Nephron progenitor cell (in vitro differentiated cells): ENCODE results near the gene LARGE1.

ENCODE experiments used
- DNase-seq: peaks from one replicate; pipeline ENCODE4 v3.0.0; 2021
- H3K27ac Mint-ChIP-seq: 2 replicates; pipeline ENCODE4 v1.8.0; 2021; ENCODE audit warnings: mild to moderate bottlenecking, moderate library complexity, mixed read lengths
- H3K27me3 Mint-ChIP-seq: 2 replicates; pipeline ENCODE4 v1.8.0; 2021; ENCODE audit warnings: mild to moderate bottlenecking, low read depth, mixed read lengths; ENCODE audit not compliant: poor library complexity
- H3K36me3 Mint-ChIP-seq: 2 replicates; pipeline ENCODE4 v1.8.0; 2021; ENCODE audit warnings: low read depth, mixed read lengths
- H3K4me1 Mint-ChIP-seq: 2 replicates; pipeline ENCODE4 v1.8.0; 2021; ENCODE audit warnings: mixed read lengths
- H3K4me3 Mint-ChIP-seq: 2 replicates; pipeline ENCODE4 v1.8.0; 2021; ENCODE audit warnings: mild to moderate bottlenecking, moderate library complexity, mixed read lengths
- H3K9me3 Mint-ChIP-seq: 2 replicates; pipeline ENCODE4 v1.8.0; 2021; ENCODE audit warnings: mild to moderate bottlenecking, moderate library complexity, mixed read lengths
- CTCF ChIP-seq: fragments of 200-600 bp; sonication (generic); IDR thresholded peaks from 2 replicates; pipeline ENCODE4 v1.5.0; 2021; ENCODE audit warnings: antibody characterized with exemption

LARGE1 gene

GRCh38 chr22:33580310-33580709 lies 340.0 kb downstream of the LARGE1 start:
- no peaks in the 10 kb centered on the region for H3K9me3 Mint-ChIP-seq
- no peaks in the 10 kb centered on the region for H3K36me3 Mint-ChIP-seq
- no peak overlapping the region for H3K27ac Mint-ChIP-seq
- DNase-seq: no peak
- peaks cover 9% of the 10 kb centered on the region for H3K4me1 Mint-ChIP-seq
- no peaks in the 10 kb centered on the region for H3K27me3 Mint-ChIP-seq
- no peak overlapping the region for H3K4me3 Mint-ChIP-seq
- TF ChIP-seq CTCF: no peak

- Mint-ChIP-seq H3K36me3 (no peaks in the 10 kb centered on the region), H3K27ac (peak overlapping the region; percentile 50), H3K9me3 (no peaks in the 10 kb centered on the region), H3K4me1 (peaks cover 6% of the 10 kb centered on the region), H3K27me3 (no peaks in the 10 kb centered on the region), H3K4me3 (no peak overlapping the region)
- TF ChIP-seq CTCF: peak; percentile 76
- DNase-seq: peak; percentile 69
Observed at GRCh38 chr22:33579448-33580093, 340.7 kb downstream of the LARGE1 start.

- H3K27ac Mint-ChIP-seq: no peak overlapping the region
- TF ChIP-seq CTCF: no peak
- no peak for DNase-seq
- peaks cover 6% of the 10 kb centered on the region for H3K4me1 Mint-ChIP-seq
- no peaks in the 10 kb centered on the region for H3K36me3 Mint-ChIP-seq
- H3K9me3 Mint-ChIP-seq: no peaks in the 10 kb centered on the region
- H3K4me3 Mint-ChIP-seq: no peak overlapping the region
- H3K27me3 Mint-ChIP-seq: no peaks in the 10 kb centered on the region
Observed at GRCh38 chr22:33578752-33579151, 341.5 kb downstream of the LARGE1 start.

GRCh38 chr22:33577862-33578411 lies 342.3 kb downstream of the LARGE1 start:
- H3K4me3 Mint-ChIP-seq: no peak overlapping the region
- no peak overlapping the region for H3K27ac Mint-ChIP-seq
- no peak for DNase-seq
- H3K9me3 Mint-ChIP-seq: no peaks in the 10 kb centered on the region
- peaks cover 6% of the 10 kb centered on the region for H3K4me1 Mint-ChIP-seq
- H3K36me3 Mint-ChIP-seq: no peaks in the 10 kb centered on the region
- H3K27me3 Mint-ChIP-seq: no peaks in the 10 kb centered on the region
- no peak for TF ChIP-seq CTCF

GRCh38 chr22:33576205-33576604 lies 344.1 kb downstream of the LARGE1 start:
- Mint-ChIP-seq H3K9me3 (no peaks in the 10 kb centered on the region), H3K4me3 (no peak overlapping the region), H3K4me1 (peaks cover 6% of the 10 kb centered on the region), H3K27me3 (no peaks in the 10 kb centered on the region), H3K27ac (no peak overlapping the region), H3K36me3 (no peaks in the 10 kb centered on the region)
- TF ChIP-seq CTCF: no peak
- DNase-seq: no peak

- Mint-ChIP-seq H3K9me3 (no peaks in the 10 kb centered on the region), H3K27ac (no peak overlapping the region), H3K4me3 (no peak overlapping the region), H3K27me3 (no peaks in the 10 kb centered on the region), H3K4me1 (peaks cover 8% of the 10 kb centered on the region), H3K36me3 (no peaks in the 10 kb centered on the region)
- no peak for TF ChIP-seq CTCF
- no peak for DNase-seq
Observed at GRCh38 chr22:33575771-33576170, 344.5 kb downstream of the LARGE1 start.
